Measurements from ENCODE around the gene SCAI. TPM values are rescaled to one million over a fixed set of nuclear protein-coding genes. Genes with fewer than 3 reads are reported as not detected.
A peak's percentile ranks its signal among the peaks of the same experiment; 100 is the strongest.

Gene SCAI
- total and polyA plus RNA-seq, 9 of the 15 experiments (the other 6 are each of a cell fraction or from before 2014, with no cell fraction given), result 0.70 to 12.4 (median 4.2) TPM

DNA sequence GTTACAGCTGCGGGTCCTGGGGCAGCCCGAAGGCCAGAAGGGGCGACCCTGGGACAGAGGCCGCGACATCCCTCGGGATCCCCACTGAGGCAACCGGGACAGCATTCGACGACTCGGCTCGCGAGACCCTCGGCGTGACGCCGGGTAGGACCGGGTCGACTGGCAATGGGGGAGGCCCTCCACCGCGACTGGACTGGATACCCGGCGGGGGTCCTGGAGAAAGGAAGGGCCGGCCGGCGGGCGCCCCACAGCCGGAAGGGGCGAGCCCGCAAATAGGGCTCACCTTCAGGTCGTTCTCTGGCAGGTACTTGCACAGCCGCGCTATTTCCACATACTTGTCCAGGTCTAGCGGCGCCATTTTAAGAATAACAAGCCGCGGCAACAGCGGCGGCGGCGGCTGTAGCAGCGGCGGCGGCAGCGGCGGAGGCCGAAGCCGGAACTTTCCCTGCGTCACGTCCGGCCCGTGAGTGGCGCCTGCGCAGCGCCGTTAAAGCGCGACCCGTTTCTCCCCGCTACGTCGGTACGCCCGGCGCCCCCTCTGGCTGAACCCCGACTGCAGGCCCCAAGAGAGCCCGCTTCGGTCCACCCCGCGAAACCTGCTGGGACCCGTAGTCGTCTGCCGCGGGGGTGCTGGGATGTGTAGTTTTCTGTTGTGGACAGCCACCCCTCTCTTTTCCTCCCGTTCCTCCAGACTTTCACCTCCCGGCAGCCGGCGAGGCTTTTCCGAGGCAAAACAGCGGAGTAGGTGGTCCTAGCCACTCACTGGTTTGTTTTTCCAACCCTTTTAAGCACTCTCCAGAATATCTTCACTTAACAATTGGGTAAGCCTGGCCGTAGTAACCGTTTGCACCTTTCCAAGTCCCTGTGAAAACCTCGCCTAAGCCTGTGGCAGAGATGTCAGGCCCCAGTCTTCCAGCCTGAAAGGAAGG, 46.3 kb upstream of the SCAI start, which contains the start of gene PPP6C (continued):
- TF ChIP-seq CHD4 (IDR thresholded peaks at IDR 0.05; ENCODE audit: insufficient read depth, insufficient replicate concordance, low read depth, low read length, poor library complexity, severe bottlenecking) (no peak), GABPB2 (CRISPR knock-in tag; conservative IDR thresholded peaks at IDR 0.05) (no peak), NBN (IDR thresholded peaks at IDR 0.05; ENCODE audit: low read depth) (no peak; the same call in 1 of the 2 replicates), ZNF408 (CRISPR knock-in tag; IDR thresholded peaks at IDR 0.05; ENCODE audit: low read depth) (no peak), FOXM1 (IDR thresholded peaks at IDR 0.05; ENCODE audit: low read depth) (no peak), FOXM1 (CRISPR knock-in tag; IDR thresholded peaks at IDR 0.05; ENCODE audit: low read depth) (no peak), ELF1 (tag; IDR thresholded peaks at IDR 0.05) (peak; percentile 64), ESRRB (CRISPR knock-in tag; IDR thresholded peaks at IDR 0.05; ENCODE audit: borderline replicate concordance) (no peak), SNRNP70 (optimal IDR thresholded peaks at IDR 0.05; ENCODE audit: low read depth, low read length) (no peak), TGIF2 (CRISPR knock-in tag; IDR thresholded peaks at IDR 0.05) (no peak), TAF1 (IDR thresholded peaks at IDR 0.05; ENCODE audit: control insufficient read depth, extremely low read depth, insufficient read depth, low read length, severe bottlenecking) (peak; percentile 65)
- TF ChIP-seq, protein P1, sequence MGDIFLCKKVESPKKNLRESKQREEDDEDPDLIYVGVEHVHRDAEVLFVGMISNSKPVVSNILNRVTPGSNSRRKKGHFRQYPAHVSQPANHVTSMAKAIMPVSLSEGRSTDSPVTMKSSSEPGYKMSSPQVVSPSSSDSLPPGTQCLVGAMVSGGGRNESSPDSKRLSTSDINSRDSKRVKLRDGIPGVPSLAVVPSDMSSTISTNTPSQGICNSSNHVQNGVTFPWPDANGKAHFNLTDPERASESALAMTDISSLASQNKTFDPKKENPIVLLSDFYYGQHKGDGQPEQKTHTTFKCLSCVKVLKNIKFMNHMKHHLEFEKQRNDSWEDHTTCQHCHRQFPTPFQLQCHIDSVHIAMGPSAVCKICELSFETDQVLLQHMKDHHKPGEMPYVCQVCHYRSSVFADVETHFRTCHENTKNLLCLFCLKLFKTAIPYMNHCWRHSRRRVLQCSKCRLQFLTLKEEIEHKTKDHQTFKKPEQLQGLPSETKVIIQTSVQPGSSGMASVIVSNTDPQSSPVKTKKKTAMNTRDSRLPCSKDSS (IDR thresholded peaks at IDR 0.05; ENCODE audit: low read depth, partially characterized antibody), result no peak
- TF ChIP-seq, protein P2, sequence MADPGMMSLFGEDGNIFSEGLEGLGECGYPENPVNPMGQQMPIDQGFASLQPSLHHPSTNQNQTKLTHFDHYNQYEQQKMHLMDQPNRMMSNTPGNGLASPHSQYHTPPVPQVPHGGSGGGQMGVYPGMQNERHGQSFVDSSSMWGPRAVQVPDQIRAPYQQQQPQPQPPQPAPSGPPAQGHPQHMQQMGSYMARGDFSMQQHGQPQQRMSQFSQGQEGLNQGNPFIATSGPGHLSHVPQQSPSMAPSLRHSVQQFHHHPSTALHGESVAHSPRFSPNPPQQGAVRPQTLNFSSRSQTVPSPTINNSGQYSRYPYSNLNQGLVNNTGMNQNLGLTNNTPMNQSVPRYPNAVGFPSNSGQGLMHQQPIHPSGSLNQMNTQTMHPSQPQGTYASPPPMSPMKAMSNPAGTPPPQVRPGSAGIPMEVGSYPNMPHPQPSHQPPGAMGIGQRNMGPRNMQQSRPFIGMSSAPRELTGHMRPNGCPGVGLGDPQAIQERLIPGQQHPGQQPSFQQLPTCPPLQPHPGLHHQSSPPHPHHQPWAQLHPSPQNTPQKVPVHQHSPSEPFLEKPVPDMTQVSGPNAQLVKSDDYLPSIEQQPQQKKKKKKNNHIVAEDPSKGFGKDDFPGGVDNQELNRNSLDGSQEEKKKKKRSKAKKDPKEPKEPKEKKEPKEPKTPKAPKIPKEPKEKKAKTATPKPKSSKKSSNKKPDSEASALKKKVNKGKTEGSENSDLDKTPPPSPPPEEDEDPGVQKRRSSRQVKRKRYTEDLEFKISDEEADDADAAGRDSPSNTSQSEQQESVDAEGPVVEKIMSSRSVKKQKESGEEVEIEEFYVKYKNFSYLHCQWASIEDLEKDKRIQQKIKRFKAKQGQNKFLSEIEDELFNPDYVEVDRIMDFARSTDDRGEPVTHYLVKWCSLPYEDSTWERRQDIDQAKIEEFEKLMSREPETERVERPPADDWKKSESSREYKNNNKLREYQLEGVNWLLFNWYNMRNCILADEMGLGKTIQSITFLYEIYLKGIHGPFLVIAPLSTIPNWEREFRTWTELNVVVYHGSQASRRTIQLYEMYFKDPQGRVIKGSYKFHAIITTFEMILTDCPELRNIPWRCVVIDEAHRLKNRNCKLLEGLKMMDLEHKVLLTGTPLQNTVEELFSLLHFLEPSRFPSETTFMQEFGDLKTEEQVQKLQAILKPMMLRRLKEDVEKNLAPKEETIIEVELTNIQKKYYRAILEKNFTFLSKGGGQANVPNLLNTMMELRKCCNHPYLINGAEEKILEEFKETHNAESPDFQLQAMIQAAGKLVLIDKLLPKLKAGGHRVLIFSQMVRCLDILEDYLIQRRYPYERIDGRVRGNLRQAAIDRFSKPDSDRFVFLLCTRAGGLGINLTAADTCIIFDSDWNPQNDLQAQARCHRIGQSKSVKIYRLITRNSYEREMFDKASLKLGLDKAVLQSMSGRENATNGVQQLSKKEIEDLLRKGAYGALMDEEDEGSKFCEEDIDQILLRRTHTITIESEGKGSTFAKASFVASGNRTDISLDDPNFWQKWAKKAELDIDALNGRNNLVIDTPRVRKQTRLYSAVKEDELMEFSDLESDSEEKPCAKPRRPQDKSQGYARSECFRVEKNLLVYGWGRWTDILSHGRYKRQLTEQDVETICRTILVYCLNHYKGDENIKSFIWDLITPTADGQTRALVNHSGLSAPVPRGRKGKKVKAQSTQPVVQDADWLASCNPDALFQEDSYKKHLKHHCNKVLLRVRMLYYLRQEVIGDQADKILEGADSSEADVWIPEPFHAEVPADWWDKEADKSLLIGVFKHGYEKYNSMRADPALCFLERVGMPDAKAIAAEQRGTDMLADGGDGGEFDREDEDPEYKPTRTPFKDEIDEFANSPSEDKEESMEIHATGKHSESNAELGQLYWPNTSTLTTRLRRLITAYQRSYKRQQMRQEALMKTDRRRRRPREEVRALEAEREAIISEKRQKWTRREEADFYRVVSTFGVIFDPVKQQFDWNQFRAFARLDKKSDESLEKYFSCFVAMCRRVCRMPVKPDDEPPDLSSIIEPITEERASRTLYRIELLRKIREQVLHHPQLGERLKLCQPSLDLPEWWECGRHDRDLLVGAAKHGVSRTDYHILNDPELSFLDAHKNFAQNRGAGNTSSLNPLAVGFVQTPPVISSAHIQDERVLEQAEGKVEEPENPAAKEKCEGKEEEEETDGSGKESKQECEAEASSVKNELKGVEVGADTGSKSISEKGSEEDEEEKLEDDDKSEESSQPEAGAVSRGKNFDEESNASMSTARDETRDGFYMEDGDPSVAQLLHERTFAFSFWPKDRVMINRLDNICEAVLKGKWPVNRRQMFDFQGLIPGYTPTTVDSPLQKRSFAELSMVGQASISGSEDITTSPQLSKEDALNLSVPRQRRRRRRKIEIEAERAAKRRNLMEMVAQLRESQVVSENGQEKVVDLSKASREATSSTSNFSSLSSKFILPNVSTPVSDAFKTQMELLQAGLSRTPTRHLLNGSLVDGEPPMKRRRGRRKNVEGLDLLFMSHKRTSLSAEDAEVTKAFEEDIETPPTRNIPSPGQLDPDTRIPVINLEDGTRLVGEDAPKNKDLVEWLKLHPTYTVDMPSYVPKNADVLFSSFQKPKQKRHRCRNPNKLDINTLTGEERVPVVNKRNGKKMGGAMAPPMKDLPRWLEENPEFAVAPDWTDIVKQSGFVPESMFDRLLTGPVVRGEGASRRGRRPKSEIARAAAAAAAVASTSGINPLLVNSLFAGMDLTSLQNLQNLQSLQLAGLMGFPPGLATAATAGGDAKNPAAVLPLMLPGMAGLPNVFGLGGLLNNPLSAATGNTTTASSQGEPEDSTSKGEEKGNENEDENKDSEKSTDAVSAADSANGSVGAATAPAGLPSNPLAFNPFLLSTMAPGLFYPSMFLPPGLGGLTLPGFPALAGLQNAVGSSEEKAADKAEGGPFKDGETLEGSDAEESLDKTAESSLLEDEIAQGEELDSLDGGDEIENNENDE (IDR thresholded peaks at IDR 0.05; ENCODE audit: low read depth, low read length), result no peak

All from K562 (cell line).